ENCODE measurements around the gene SLC37A3.

The SLC37A3 gene

GRCh38 chr7:140400381-140400780 is 2.1 kb upstream of the SLC37A3 start:
- DNase-seq: no peak

- no peak for DNase-seq
Observed at GRCh38 chr7:140398821-140399220, 491 bp upstream of the SLC37A3 start.

- no peak for DNase-seq
Observed at GRCh38 chr7:140393756-140394306, 4.5 kb downstream of the SLC37A3 start.

GRCh38 chr7:140391634-140392033 is 6.7 kb downstream of the SLC37A3 start:
- peak; percentile 4 for DNase-seq

GRCh38 chr7:140390466-140391190 is 7.7 kb downstream of the SLC37A3 start:
- peak; percentile 58 for DNase-seq

- DNase-seq: no peak
Observed at GRCh38 chr7:140390034-140390433, 8.3 kb downstream of the SLC37A3 start.

- no peak for DNase-seq
Observed at GRCh38 chr7:140389445-140389844, 8.9 kb downstream of the SLC37A3 start.

GRCh38 chr7:140384894-140385545 is 13.3 kb downstream of the SLC37A3 start:
- no peak for DNase-seq

GRCh38 chr7:140383954-140384713 is 14.2 kb downstream of the SLC37A3 start:
- no peak for DNase-seq

GRCh38 chr7:140375892-140376730 is 22.2 kb downstream of the SLC37A3 start:
- DNase-seq: peak; percentile 15

- no peak for DNase-seq
Observed at GRCh38 chr7:140375323-140375722, 23.0 kb downstream of the SLC37A3 start.

- DNase-seq: no peak
Observed at GRCh38 chr7:140369294-140369693, 29.0 kb downstream of the SLC37A3 start.

GRCh38 chr7:140367528-140367927 is 30.8 kb downstream of the SLC37A3 start:
- no peak for DNase-seq

- DNase-seq: no peak
Observed at GRCh38 chr7:140364819-140365218, 33.5 kb downstream of the SLC37A3 start.

- DNase-seq: peak; percentile 29
Observed at GRCh38 chr7:140360697-140361229, 37.6 kb downstream of the SLC37A3 start.

- no peak for DNase-seq
Observed at GRCh38 chr7:140358412-140359051, 39.8 kb downstream of the SLC37A3 start.

- DNase-seq: no peak
Observed at GRCh38 chr7:140358024-140358411, 40.3 kb downstream of the SLC37A3 start.

- no peak for DNase-seq
Observed at GRCh38 chr7:140350056-140350455, 48.3 kb downstream of the SLC37A3 start.

- DNase-seq: no peak
Observed at GRCh38 chr7:140349144-140349771, 49.1 kb downstream of the SLC37A3 start.

- no peak for DNase-seq
Observed at GRCh38 chr7:140348161-140348849, 50.0 kb downstream of the SLC37A3 start.

GRCh38 chr7:140347218-140347617 is 51.1 kb downstream of the SLC37A3 start:
- DNase-seq: no peak

All from OCI-M1 (cell line).